DND-41 (cell line): ENCODE data around the gene USP20.

Experiments used
- ATAC-seq: fragments of 200-7000 bp; cut with Tn5 transposase; 3 replicates; pipeline ENCODE4 v1.9.1; 2021; ENCODE audit warnings: low read depth; ENCODE audit not compliant: insufficient read depth
- DNase-seq: peaks from one replicate; pipeline ENCODE4 v3.0.0-alpha.2; 2020
- H2AFZ ChIP-seq: 2 replicates; pipeline ENCODE4 v1.6.0; 2012; ENCODE audit warnings: low read depth, low read length
- H3K27ac ChIP-seq: 2 replicates; pipeline ENCODE4 v1.5.1; 2012; ENCODE audit warnings: low read length, inconsistent platforms
- H3K27me3 ChIP-seq: fragments of 200-600 bp; sonication (generic); 2 replicates; pipeline ENCODE4 v1.6.0; 2012; ENCODE audit warnings: low read length, mild to moderate bottlenecking, inconsistent platforms; ENCODE audit not compliant: insufficient read depth, poor library complexity
- H3K36me3 ChIP-seq: 2 replicates; pipeline ENCODE4 v1.5.1; 2012; ENCODE audit warnings: low read length, inconsistent platforms; ENCODE audit not compliant: insufficient read depth
- H3K4me1 ChIP-seq: 2 replicates; pipeline ENCODE4 v1.5.1; 2012; ENCODE audit warnings: mild to moderate bottlenecking, low read length; ENCODE audit not compliant: insufficient read depth
- H3K4me2 ChIP-seq: 2 replicates; pipeline ENCODE4 v1.6.0; 2012; ENCODE audit warnings: mild to moderate bottlenecking, moderate library complexity, low read length, inconsistent platforms; ENCODE audit not compliant: insufficient read depth
- H3K4me3 ChIP-seq, 2 experiments: fragments of 200-600 bp in 1 of 2; shearing (Covaris generic) in 1 of 2; 2 replicates each; pipeline ENCODE4 v1.5.1; 2012 to 2016; ENCODE audit warnings: inconsistent platforms in 2 of 2, low read length in 2 of 2, mild to moderate bottlenecking in 2 of 2, low read depth in 1 of 2, moderate library complexity in 1 of 2
- H3K79me2 ChIP-seq: 2 replicates; pipeline ENCODE4 v1.6.0; 2012; ENCODE audit warnings: low read length, inconsistent platforms; ENCODE audit not compliant: insufficient read depth
- H3K9ac ChIP-seq: 2 replicates; pipeline ENCODE4 v1.6.0; 2012; ENCODE audit warnings: low read depth, mild to moderate bottlenecking, inconsistent platforms, low read length, moderate library complexity
- H3K9me3 ChIP-seq: 2 replicates; pipeline ENCODE4 v1.5.1; 2012; ENCODE audit warnings: low read length, moderate library complexity, mild to moderate bottlenecking, inconsistent platforms; ENCODE audit not compliant: insufficient read depth, severe bottlenecking
- H4K20me1 ChIP-seq: 2 replicates; pipeline ENCODE4 v1.6.0; 2012; ENCODE audit warnings: low read length; ENCODE audit not compliant: insufficient read depth
- CTCF ChIP-seq: IDR thresholded peaks from 2 replicates; pipeline ENCODE4 v1.5.1; 2012; ENCODE audit warnings: borderline replicate concordance, low read length, moderate library complexity, mild to moderate bottlenecking; ENCODE audit not compliant: poor library complexity, severe bottlenecking; ENCODE audit errors: extremely low read depth
- EZH2 ChIP-seq: IDR thresholded peaks from 3 replicates; pipeline ENCODE4 v1.6.1; 2012; ENCODE audit warnings: borderline replicate concordance, low read depth, mild to moderate bottlenecking, moderate library complexity, low read length, inconsistent platforms; ENCODE audit not compliant: severe bottlenecking

Gene USP20

GRCh38 chr9:129897263-129897662 lies 62.0 kb downstream of the USP20 start:
- H3K9ac ChIP-seq = peak overlapping the region; percentile 76
- peaks cover 40% of the 10 kb centered on the region for H3K79me2 ChIP-seq
- H3K36me3 ChIP-seq = peaks cover 66% of the 10 kb centered on the region
- H3K27me3 ChIP-seq = no peaks in the 10 kb centered on the region
- no peak for ATAC-seq
- H3K27ac ChIP-seq = peak overlapping the region; percentile 97
- peak overlapping the region in 1 of 2 experiments; percentile 11; a peak in 1 of 4 replicates for H3K4me3 ChIP-seq
- DNase-seq = no peak
- TF ChIP-seq CTCF = no peak
- no peak for TF ChIP-seq EZH2
- H3K9me3 ChIP-seq = no peaks in the 10 kb centered on the region
- peak overlapping the region; percentile 39 for H3K4me2 ChIP-seq
- peaks cover 90% of the 10 kb centered on the region for H3K4me1 ChIP-seq
- H4K20me1 ChIP-seq = no peaks in the 10 kb centered on the region
- H2AFZ ChIP-seq = no peak overlapping the region

- Histone ChIP-seq H3K27ac (peak overlapping the region; percentile 97), H3K4me1 (peaks cover 81% of the 10 kb centered on the region), H2AFZ (no peak overlapping the region), H4K20me1 (no peaks in the 10 kb centered on the region), H3K9me3 (no peaks in the 10 kb centered on the region), H3K4me3 (no peak overlapping the region), H3K36me3 (peaks cover 70% of the 10 kb centered on the region), H3K79me2 (peaks cover 38% of the 10 kb centered on the region), H3K27me3 (no peaks in the 10 kb centered on the region), H3K9ac (peak overlapping the region; percentile 76; the same call in 1 of the 2 replicates), H3K4me2 (no peak overlapping the region; the same call in 1 of the 2 replicates)
- ATAC-seq (no peak), DNase-seq (no peak)
- TF ChIP-seq EZH2 (no peak), CTCF (peak; percentile 5)
Observed at GRCh38 chr9:129898185-129898584, 62.9 kb downstream of the USP20 start.

- Histone ChIP-seq H4K20me1 (no peaks in the 10 kb centered on the region), H3K4me1 (peaks cover 67% of the 10 kb centered on the region), H3K27ac (peak overlapping the region; percentile 71), H2AFZ (no peak overlapping the region), H3K79me2 (peaks cover 40% of the 10 kb centered on the region), H3K4me2 (no peak overlapping the region), H3K27me3 (no peaks in the 10 kb centered on the region), H3K4me3 (no peak overlapping the region), H3K9ac (no peak overlapping the region), H3K9me3 (no peaks in the 10 kb centered on the region), H3K36me3 (peaks cover 84% of the 10 kb centered on the region)
- TF ChIP-seq EZH2 (no peak), CTCF (no peak)
- ATAC-seq (no peak), DNase-seq (no peak)
Observed at GRCh38 chr9:129899620-129900019, 64.4 kb downstream of the USP20 start.
